Glomerular visceral epithelial cell (primary cell): ENCODE results near the gene PREX1.

ENCODE experiments used
- DNase-seq: peaks from one replicate; pipeline ENCODE4 v3.0.0-alpha.2; 2016; ENCODE audit errors: extremely low spot score

PREX1 gene

GRCh38 chr20:48734104-48734749 lies 93.6 kb downstream of the PREX1 start:
- no peak for DNase-seq

- peak; percentile 56 for DNase-seq
These were observed 94.5 kb downstream of the PREX1 start for GRCh38 chr20:48733296-48733790.

- DNase-seq: no peak
These were observed 95.5 kb downstream of the PREX1 start for GRCh38 chr20:48732081-48732829.

GRCh38 chr20:48731536-48731935 lies 96.3 kb downstream of the PREX1 start:
- DNase-seq: no peak

GRCh38 chr20:48730977-48731376 lies 96.8 kb downstream of the PREX1 start:
- no peak for DNase-seq

GRCh38 chr20:48729538-48729937 lies 98.3 kb downstream of the PREX1 start:
- no peak for DNase-seq

GRCh38 chr20:48728042-48728825 lies 99.6 kb downstream of the PREX1 start:
- DNase-seq: no peak

GRCh38 chr20:48727226-48727625 lies 100.6 kb downstream of the PREX1 start:
- no peak for DNase-seq

- DNase-seq: peak; percentile 48
These were observed 102.2 kb downstream of the PREX1 start for GRCh38 chr20:48725555-48725991.

- DNase-seq: no peak
These were observed 102.8 kb downstream of the PREX1 start for GRCh38 chr20:48724891-48725554.

- DNase-seq: no peak
These were observed 103.4 kb downstream of the PREX1 start for GRCh38 chr20:48724382-48724781.

- peak; percentile 62 for DNase-seq
These were observed 104.2 kb downstream of the PREX1 start for GRCh38 chr20:48723308-48724264.

GRCh38 chr20:48722737-48723191 lies 105.0 kb downstream of the PREX1 start:
- DNase-seq: peak; percentile 65

GRCh38 chr20:48722002-48722731 lies 105.6 kb downstream of the PREX1 start:
- peak; percentile 76 for DNase-seq

- DNase-seq: no peak
These were observed 106.3 kb downstream of the PREX1 start for GRCh38 chr20:48721324-48722001.

GRCh38 chr20:48720256-48720985 lies 107.4 kb downstream of the PREX1 start:
- DNase-seq: no peak

- DNase-seq: no peak
These were observed 108.1 kb downstream of the PREX1 start for GRCh38 chr20:48719598-48720255.
